ENCODE data around the gene GBX1. TPM values are rescaled to one million over a fixed set of nuclear protein-coding genes. Genes with fewer than 3 reads are reported as not detected.

Gene GBX1
- total RNA-seq, 2 experiments from 2014 or later: not detected

GRCh38 chr7:151201344-151201743 is 33.9 kb upstream of the GBX1 start:
- Histone ChIP-seq H3K9me2 (ENCODE audit: insufficient read depth, low read length) (no peaks in the 10 kb centered on the region), H3K4me3 (ENCODE audit: low read depth, low read length, poor library complexity, severe bottlenecking) (no peak overlapping the region), H3K36me3 (ENCODE audit: insufficient read depth, low read length) (no peaks in the 10 kb centered on the region), H3K4me1 (ENCODE audit: insufficient read depth, low read length, poor library complexity, severe bottlenecking) (no peaks in the 10 kb centered on the region), H2AFZ (ENCODE audit: low read length) (no peak overlapping the region), H3K4me2 (ENCODE audit: low read length) (no peak overlapping the region), H3K79me2 (ENCODE audit: insufficient read depth, low read depth, low read length) (no peaks in the 10 kb centered on the region), H4K20me1 (ENCODE audit: insufficient read depth, low read length) (no peaks in the 10 kb centered on the region), H3K27ac (ENCODE audit: low read depth, low read length, poor library complexity, severe bottlenecking) (no peak overlapping the region), H3K9me3 (ENCODE audit: low read length) (no peaks in the 10 kb centered on the region)
- CTCF ChIA-PET (ENCODE audit: unreplicated experiment): no interaction called here
- no TSS peak for BruUV-seq (replicated peaks)
- no peak for TF ChIP-seq CTCF (conservative IDR thresholded peaks at IDR 0.05; ENCODE audit: low read length)
- DNase-seq (ENCODE audit: low spot score): no peak
- POLR2A ChIA-PET: no interaction called here
- intact Hi-C loops (cut with micrococcal nuclease; ENCODE audit: unreplicated experiment): no loop called here

GRCh38 chr7:151198945-151199848 is 31.7 kb upstream of the GBX1 start:
- CTCF ChIA-PET (ENCODE audit: unreplicated experiment): interaction anchor here (0.5 kb wide), 1 partner anchor 20 kb away, joined by 3 read pairs; no protein-coding TSS in a partner anchor
- intact Hi-C loops (cut with micrococcal nuclease; ENCODE audit: unreplicated experiment): no loop called here
- no peak for DNase-seq (ENCODE audit: low spot score)

More at GRCh38 chr7:151198945-151199848, 31.7 kb upstream of the GBX1 start:
- BruUV-seq (replicated peaks): no TSS peak
- H3K9me2 ChIP-seq (ENCODE audit: insufficient read depth, low read length): no peaks in the 10 kb centered on the region
- H3K4me3 ChIP-seq (ENCODE audit: low read depth, low read length, poor library complexity, severe bottlenecking): no peak overlapping the region
- TF ChIP-seq EZH2phosphoT487 (IDR thresholded peaks at IDR 0.05; ENCODE audit: borderline replicate concordance, low read depth, low read length): no peak
- TF ChIP-seq CTCF (conservative IDR thresholded peaks at IDR 0.05; ENCODE audit: low read length): no peak
- H3K79me2 ChIP-seq (ENCODE audit: insufficient read depth, low read depth, low read length): no peaks in the 10 kb centered on the region
- H2AFZ ChIP-seq (ENCODE audit: low read length): no peak overlapping the region
- no peaks in the 10 kb centered on the region for H3K4me1 ChIP-seq (ENCODE audit: insufficient read depth, low read length, poor library complexity, severe bottlenecking)
- POLR2A ChIA-PET: no interaction called here
- H4K20me1 ChIP-seq (ENCODE audit: insufficient read depth, low read length): no peaks in the 10 kb centered on the region
- no peaks in the 10 kb centered on the region for H3K9me3 ChIP-seq (ENCODE audit: low read length)
- no peaks in the 10 kb centered on the region for H3K36me3 ChIP-seq (ENCODE audit: insufficient read depth, low read length)
- H3K27ac ChIP-seq (ENCODE audit: low read depth, low read length, poor library complexity, severe bottlenecking): no peak overlapping the region
- H3K4me2 ChIP-seq (ENCODE audit: low read length): no peak overlapping the region

Data from OCI-LY7 (cell line).